GM18868 (cell line): ENCODE results near the gene ESRRG.

Source experiments
- ATAC-seq: cut with Tn5 transposase; IDR thresholded peaks from one replicate; pipeline ENCODE4 v1.9.1; 2021; ENCODE audit warnings: mild to moderate bottlenecking, moderate library complexity; ENCODE audit not compliant: unreplicated experiment

Gene ESRRG

DNA sequence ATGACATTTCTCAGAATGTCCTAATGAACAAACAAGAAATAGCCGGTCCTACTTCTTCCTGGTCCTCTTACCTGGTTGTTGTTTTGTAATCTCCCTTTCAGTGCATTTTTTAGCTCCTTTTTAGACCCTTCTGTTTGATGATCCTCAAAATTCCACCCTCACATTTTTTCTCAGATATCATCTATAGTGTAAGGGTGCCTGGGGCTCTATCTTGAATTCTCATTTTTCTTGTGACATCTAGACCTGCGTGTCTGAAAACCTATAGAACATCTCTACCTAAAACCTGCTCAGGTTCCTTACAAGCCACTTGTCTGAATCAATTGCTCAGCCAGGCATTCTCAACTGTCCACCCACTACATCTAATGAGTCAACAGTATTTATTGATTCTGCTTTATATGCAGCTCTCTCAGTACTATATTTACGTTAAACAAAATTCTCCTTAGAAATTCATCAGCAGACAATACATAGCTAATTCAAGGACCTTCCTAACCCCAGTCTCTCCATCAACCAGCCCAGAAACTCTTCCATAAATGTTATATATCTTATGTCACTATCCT is 263.5 kb downstream of the ESRRG start:
- no peak for ATAC-seq

- no peak for ATAC-seq
These were observed 264.4 kb downstream of the ESRRG start for GRCh38 chr1:216458812-216459211.

GRCh38 chr1:216457356-216457755 is 265.9 kb downstream of the ESRRG start:
- no peak for ATAC-seq

DNA sequence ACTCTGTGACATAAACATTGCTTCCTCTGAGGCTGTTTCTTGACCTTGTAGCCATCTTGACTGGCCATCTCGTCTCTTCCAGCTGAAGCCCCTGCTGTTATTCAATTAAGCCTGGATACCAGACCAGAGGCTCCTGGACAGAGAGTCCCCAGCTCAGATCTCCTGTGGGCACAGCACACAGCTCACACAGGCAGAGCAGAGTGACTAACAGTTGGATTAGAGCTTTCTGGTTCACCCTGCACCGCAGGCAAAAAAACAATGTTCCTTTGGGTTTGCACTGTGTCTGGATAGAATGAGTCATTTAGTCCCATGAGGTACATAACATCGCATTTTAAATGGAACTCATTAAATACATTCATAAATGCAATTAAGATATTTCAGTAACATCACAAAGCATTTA is 266.5 kb downstream of the ESRRG start:
- no peak for ATAC-seq

- no peak for ATAC-seq
These were observed 269.5 kb downstream of the ESRRG start for GRCh38 chr1:216453777-216454176.
